Keratinocyte (primary cell): ENCODE data around the gene TGM4. TPM values are rescaled to one million over a fixed set of nuclear protein-coding genes. Genes with fewer than 3 reads are reported as not detected.

Experiments used
- DNase-seq: peaks from one replicate; pipeline ENCODE4 v3.0.0-alpha.2; 2011; ENCODE audit warnings: low read depth, missing footprints, low spot score
- FAIRE-seq: peaks from 2 replicates; lab custom pipeline; 2011; peaks lifted over from hg19 to GRCh38; lab: Jason Lieb, UNC
- H2AFZ ChIP-seq: 2 replicates; pipeline ENCODE4 v1.6.0; 2012; ENCODE audit warnings: low read length, control low read depth, inconsistent platforms; ENCODE audit not compliant: control insufficient read depth
- H3K27ac ChIP-seq: 2 replicates; pipeline ENCODE4 v1.5.1; 2011; ENCODE audit warnings: low read length; ENCODE audit not compliant: control insufficient read depth, insufficient read depth
- H3K27me3 ChIP-seq: 3 replicates; pipeline ENCODE4 v1.6.0; 2011; ENCODE audit warnings: low read length; ENCODE audit not compliant: control insufficient read depth, insufficient read depth; ENCODE audit errors: extremely low read depth
- H3K36me3 ChIP-seq, 2 experiments: 2 replicates in 1 of 2; 3 replicates in 1 of 2; pipeline ENCODE4 v1.5.1; 2011; ENCODE audit warnings: low read length in 2 of 2, mild to moderate bottlenecking in 1 of 2; ENCODE audit not compliant: control insufficient read depth in 2 of 2, insufficient read depth in 2 of 2; ENCODE audit errors: extremely low read depth in 1 of 2
- H3K4me1 ChIP-seq: 3 replicates; pipeline ENCODE4 v1.5.1; 2011; ENCODE audit warnings: low read length; ENCODE audit not compliant: control insufficient read depth, insufficient read depth; ENCODE audit errors: extremely low read depth
- H3K4me2 ChIP-seq: 3 replicates; pipeline ENCODE4 v1.6.0; 2011; ENCODE audit warnings: low read depth, low read length; ENCODE audit not compliant: control insufficient read depth, insufficient read depth; ENCODE audit errors: extremely low read depth
- H3K4me3 ChIP-seq, 3 experiments: fragments of 200-600 bp in 1 of 3; sonication (generic) in 1 of 3; 2 replicates in 2 of 3; 3 replicates in 1 of 3; pipeline ENCODE4 v1.5.1; 2011 to 2016; ENCODE audit warnings: low read length in 3 of 3, mild to moderate bottlenecking in 3 of 3, control low read depth in 2 of 3, inconsistent platforms in 1 of 3, low read depth in 1 of 3, mixed read lengths in 1 of 3, mixed run types in 1 of 3, moderate library complexity in 1 of 3; ENCODE audit not compliant: control insufficient read depth in 2 of 3, insufficient read depth in 2 of 3; ENCODE audit errors: extremely low read depth in 1 of 3
- H3K79me2 ChIP-seq: 2 replicates; pipeline ENCODE4 v1.6.0; 2012; ENCODE audit warnings: low read length; ENCODE audit not compliant: control insufficient read depth, insufficient read depth
- H3K9ac ChIP-seq: 3 replicates; pipeline ENCODE4 v1.6.0; 2011; ENCODE audit warnings: low read length; ENCODE audit not compliant: control insufficient read depth, insufficient read depth; ENCODE audit errors: extremely low read depth
- H3K9me1 ChIP-seq: 3 replicates; pipeline ENCODE4 v1.6.0; 2011; ENCODE audit warnings: low read length; ENCODE audit not compliant: control insufficient read depth, insufficient read depth; ENCODE audit errors: extremely low read depth
- H3K9me3 ChIP-seq: 2 replicates; pipeline ENCODE4 v1.5.1; 2012; ENCODE audit warnings: low read depth, low read length; ENCODE audit not compliant: control insufficient read depth
- H4K20me1 ChIP-seq: 3 replicates; pipeline ENCODE4 v1.6.0; 2011; ENCODE audit warnings: low read length; ENCODE audit not compliant: control insufficient read depth, insufficient read depth; ENCODE audit errors: extremely low read depth
- CTCF ChIP-seq, 3 experiments: IDR thresholded peaks in 1 of 3; conservative IDR thresholded peaks in 1 of 3; optimal IDR thresholded peaks in 1 of 3; 2 replicates in 2 of 3; 3 replicates in 1 of 3; pipeline versions ENCODE3 to v1.5.1; 2011; ENCODE audit warnings: low read length in 3 of 3, mild to moderate bottlenecking in 3 of 3, moderate library complexity in 2 of 3, control low read depth in 1 of 3, inconsistent platforms in 1 of 3; ENCODE audit not compliant: insufficient read depth in 2 of 3; ENCODE audit errors: extremely low read depth in 1 of 3
- EZH2 ChIP-seq: IDR thresholded peaks from one replicate; pipeline ENCODE4 v1.6.1; 2012; ENCODE audit warnings: inconsistent platforms, mild to moderate bottlenecking, low read length, moderate library complexity
- dilution Hi-C: fragments of 300-500 bp; cut with MboI; formaldehyde crosslinking; loops from one replicate; pipeline ENCODE4 v1.7.0; 2020; ENCODE audit warnings: low sequenced_read_pairs; ENCODE audit not compliant: extremely low pct_ligation_motif_present
- polyA plus RNA-seq, 5 experiments: library from polyadenylated mRNA; depleted of rRNA in 3 of 5; stranded (reverse) in 3 of 5; stranded (forward) in 1 of 5; unstranded in 1 of 5; fragments of >200 nt; gene quantifications; 1 replicate in 1 of 5; 2 replicates in 3 of 5; 3 replicates in 1 of 5; pipeline versions ENCODE4 v1.2.1 to v1.2.3, GENCODE V29; 2011 to 2012; ENCODE audit warnings: missing spikeins in 2 of 5, low read depth in 1 of 5, low replicate concordance in 1 of 5

The TGM4 gene
- polyA plus RNA-seq, 1 donor (not counting 4 experiments of a cell fraction or from before 2014, with no cell fraction given) = 1.3 TPM

GRCh38 chr3:44952689-44953088 lies 78.3 kb downstream of the TGM4 start:
- peaks cover 35% of the 10 kb centered on the region for H3K79me2 ChIP-seq
- H3K4me2 ChIP-seq = peak overlapping the region; percentile 31
- TF ChIP-seq CTCF (optimal IDR thresholded peaks at IDR 0.05 in 1 of 3, IDR thresholded peaks at IDR 0.05 in 1 of 3, conservative IDR thresholded peaks at IDR 0.05 in 1 of 3; ENCODE audit: extremely low read depth in 1 of 3, insufficient read depth in 2 of 3, low read length in 3 of 3) (no peak), EZH2 (no peak)
- H3K4me3 ChIP-seq = no peak overlapping the region
- no peak overlapping the region for H3K9ac ChIP-seq
- peak overlapping the region; percentile 53 for H3K27ac ChIP-seq
- H3K36me3 ChIP-seq = peaks cover 6 to 7% of the 10 kb centered on the region in 2 experiments
- H3K27me3 ChIP-seq = no peaks in the 10 kb centered on the region
- no peak overlapping the region for H2AFZ ChIP-seq
- H3K9me3 ChIP-seq = no peaks in the 10 kb centered on the region
- peak; percentile 93 for FAIRE-seq
- no peaks in the 10 kb centered on the region for H4K20me1 ChIP-seq
- peaks cover 29% of the 10 kb centered on the region for H3K4me1 ChIP-seq
- H3K9me1 ChIP-seq = peaks cover 2% of the 10 kb centered on the region
- dilution Hi-C loops = no loop called here
- DNase-seq = peak; percentile 92

- Histone ChIP-seq H4K20me1 (peaks cover 4% of the 10 kb centered on the region), H3K9me1 (peaks cover 2% of the 10 kb centered on the region), H3K27me3 (no peaks in the 10 kb centered on the region), H3K4me2 (no peak overlapping the region), H2AFZ (no peak overlapping the region), H3K4me1 (peaks cover 29% of the 10 kb centered on the region), H3K4me3 (no peak overlapping the region), H3K9ac (no peak overlapping the region), H3K36me3 (peaks cover 7 to 13% of the 10 kb centered on the region in 2 experiments), H3K79me2 (peaks cover 44% of the 10 kb centered on the region), H3K27ac (no peak overlapping the region), H3K9me3 (no peaks in the 10 kb centered on the region)
- DNase-seq (no peak), FAIRE-seq (no peak)
- dilution Hi-C loops = no loop called here
- TF ChIP-seq EZH2 (no peak), CTCF (optimal IDR thresholded peaks at IDR 0.05 in 1 of 3, IDR thresholded peaks at IDR 0.05 in 1 of 3, conservative IDR thresholded peaks at IDR 0.05 in 1 of 3; ENCODE audit: extremely low read depth in 1 of 3, insufficient read depth in 2 of 3, low read length in 3 of 3) (no peak)
These were observed 79.9 kb downstream of the TGM4 start for GRCh38 chr3:44954304-44954703.
